GM12891 (cell line): ENCODE data around the gene MYH14.

Source experiments
- DNase-seq: peaks from one replicate; pipeline ENCODE4 v3.0.0; 2011; ENCODE audit warnings: low spot score; ENCODE audit not compliant: insufficient read length
- FAIRE-seq: peaks from 2 replicates; lab custom pipeline; 2011; peaks lifted over from hg19 to GRCh38; lab: Jason Lieb, UNC
- PAX5 ChIP-seq: IDR thresholded peaks from 2 replicates; pipeline ENCODE4 v1.6.1; 2011; ENCODE audit warnings: low read length, moderate library complexity, mild to moderate bottlenecking; ENCODE audit not compliant: insufficient read depth, severe bottlenecking
- POLR2A ChIP-seq: IDR thresholded peaks from 2 replicates; pipeline ENCODE4 v1.6.1; 2011; ENCODE audit warnings: low read depth, low read length, control low read depth
- POLR2AphosphoS5 ChIP-seq: IDR thresholded peaks from 2 replicates; pipeline ENCODE4 v1.6.1; 2011; ENCODE audit warnings: low read depth, low read length, control low read depth
- POU2F2 ChIP-seq: IDR thresholded peaks from 2 replicates; pipeline ENCODE4 v1.6.1; 2011; ENCODE audit warnings: low read depth, mild to moderate bottlenecking, control low read depth, low read length, moderate library complexity
- SPI1 ChIP-seq: IDR thresholded peaks from 2 replicates; pipeline ENCODE4 v1.6.1; 2011; ENCODE audit warnings: low read depth, low read length, control low read depth
- TAF1 ChIP-seq: IDR thresholded peaks from 2 replicates; pipeline ENCODE4 v1.6.1; 2011; ENCODE audit warnings: low read depth, low read length, control low read depth

MYH14 gene

GRCh38 chr19:50280074-50280473, 76.7 kb downstream of the MYH14 start:
- FAIRE-seq = no peak
- DNase-seq = no peak
- TF ChIP-seq POU2F2 (no peak), SPI1 (no peak), POLR2AphosphoS5 (no peak), PAX5 (no peak), TAF1 (no peak), POLR2A (no peak)

- FAIRE-seq (no peak), DNase-seq (no peak)
- TF ChIP-seq POLR2AphosphoS5 (no peak), SPI1 (no peak), POU2F2 (no peak), PAX5 (no peak), POLR2A (no peak), TAF1 (no peak)
Measured at GRCh38 chr19:50280983-50281382, 77.6 kb downstream of the MYH14 start.

GRCh38 chr19:50281491-50281890, 78.1 kb downstream of the MYH14 start:
- no peak for DNase-seq
- FAIRE-seq = no peak
- no peak for TF ChIP-seq SPI1
- TF ChIP-seq PAX5 = no peak
- TF ChIP-seq TAF1 = no peak
- no peak for TF ChIP-seq POLR2A
- no peak for TF ChIP-seq POLR2AphosphoS5
- TF ChIP-seq POU2F2 = no peak

- TF ChIP-seq POU2F2 (no peak), POLR2AphosphoS5 (no peak), PAX5 (no peak), POLR2A (no peak), SPI1 (no peak)
- FAIRE-seq (no peak), DNase-seq (no peak)
Measured at GRCh38 chr19:50285833-50286232, 82.4 kb downstream of the MYH14 start.

GRCh38 chr19:50286443-50286842, 83.0 kb downstream of the MYH14 start:
- DNase-seq (no peak), FAIRE-seq (no peak)
- TF ChIP-seq POLR2A (no peak), SPI1 (no peak), POLR2AphosphoS5 (no peak), POU2F2 (no peak), TAF1 (no peak), PAX5 (no peak)

DNA sequence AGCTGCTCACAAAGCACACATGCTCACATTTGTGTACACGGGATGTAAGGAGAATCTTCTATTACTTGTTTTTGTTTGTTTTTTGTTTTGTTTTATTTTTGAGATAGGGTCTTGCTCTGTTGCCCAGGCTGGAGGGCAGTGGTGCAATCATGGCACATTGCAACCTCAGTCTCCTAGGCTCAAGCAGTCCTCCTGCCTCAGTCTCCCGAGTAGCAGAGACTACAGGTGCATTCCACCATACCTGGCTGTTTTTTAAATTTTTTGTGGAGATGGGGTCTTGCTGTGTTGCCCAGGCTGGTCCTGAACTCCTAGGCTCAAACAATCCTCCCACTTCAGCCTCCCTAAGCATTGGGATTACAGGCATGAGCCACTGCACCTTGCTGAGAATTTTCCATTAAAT, 83.9 kb downstream of the MYH14 start:
- DNase-seq (no peak), FAIRE-seq (no peak)
- TF ChIP-seq TAF1 = no peak

- FAIRE-seq (no peak), DNase-seq (no peak)
- TF ChIP-seq POLR2A = no peak
- no peak for TF ChIP-seq POU2F2
- no peak for TF ChIP-seq SPI1
- no peak for TF ChIP-seq POLR2AphosphoS5
- no peak for TF ChIP-seq PAX5
- no peak for TF ChIP-seq TAF1
Measured at GRCh38 chr19:50288954-50289353, 85.5 kb downstream of the MYH14 start.

DNA sequence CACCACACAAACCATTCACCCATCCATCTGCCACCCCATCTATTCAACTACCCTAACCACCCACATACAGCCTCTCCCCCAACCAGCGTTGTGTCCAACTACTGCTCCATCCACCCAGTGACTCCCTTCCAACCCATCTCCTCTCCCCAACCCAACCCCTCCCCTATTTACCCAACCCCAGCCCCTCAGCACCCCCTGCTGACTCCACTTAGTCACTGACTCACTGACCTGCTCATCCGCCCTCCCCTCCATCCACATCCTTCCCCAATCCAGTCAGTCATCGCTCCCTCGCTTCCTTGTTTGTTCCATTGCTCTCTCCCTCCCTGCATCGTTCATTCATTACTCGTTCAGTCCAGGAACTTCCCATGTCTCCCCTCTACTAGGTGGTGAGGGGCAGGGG, 86.6 kb downstream of the MYH14 start:
- no peak for TF ChIP-seq TAF1
- no peak for TF ChIP-seq SPI1
- no peak for TF ChIP-seq POLR2A
- no peak for TF ChIP-seq POLR2AphosphoS5
- no peak for TF ChIP-seq PAX5
- no peak for TF ChIP-seq POU2F2
- no peak for FAIRE-seq

GRCh38 chr19:50290775-50291174, 87.4 kb downstream of the MYH14 start:
- TF ChIP-seq POLR2A (no peak), SPI1 (no peak), POLR2AphosphoS5 (no peak), POU2F2 (no peak), TAF1 (no peak), PAX5 (no peak)
- no peak for FAIRE-seq
- DNase-seq = no peak

More for the DNA sequence above, 86.6 kb downstream of the MYH14 start:
- DNase-seq = no peak

GRCh38 chr19:50292216-50292827, 88.9 kb downstream of the MYH14 start:
- no peak for FAIRE-seq
- no peak for DNase-seq

More at GRCh38 chr19:50292216-50292827, 88.9 kb downstream of the MYH14 start:
- TF ChIP-seq POLR2AphosphoS5 (no peak), POLR2A (no peak), PAX5 (no peak), SPI1 (no peak), TAF1 (no peak), POU2F2 (no peak)
